Measurements from ENCODE around the gene EIF4E2. TPM values are rescaled to one million over a fixed set of nuclear protein-coding genes. Genes with fewer than 3 reads are reported as not detected.

Gene EIF4E2
- total RNA-seq, 3 donors from 2014 or later (not counting 1 experiment from before 2014, with no cell fraction given): 62.2 to 67.6 (median 63.5) TPM

DNA sequence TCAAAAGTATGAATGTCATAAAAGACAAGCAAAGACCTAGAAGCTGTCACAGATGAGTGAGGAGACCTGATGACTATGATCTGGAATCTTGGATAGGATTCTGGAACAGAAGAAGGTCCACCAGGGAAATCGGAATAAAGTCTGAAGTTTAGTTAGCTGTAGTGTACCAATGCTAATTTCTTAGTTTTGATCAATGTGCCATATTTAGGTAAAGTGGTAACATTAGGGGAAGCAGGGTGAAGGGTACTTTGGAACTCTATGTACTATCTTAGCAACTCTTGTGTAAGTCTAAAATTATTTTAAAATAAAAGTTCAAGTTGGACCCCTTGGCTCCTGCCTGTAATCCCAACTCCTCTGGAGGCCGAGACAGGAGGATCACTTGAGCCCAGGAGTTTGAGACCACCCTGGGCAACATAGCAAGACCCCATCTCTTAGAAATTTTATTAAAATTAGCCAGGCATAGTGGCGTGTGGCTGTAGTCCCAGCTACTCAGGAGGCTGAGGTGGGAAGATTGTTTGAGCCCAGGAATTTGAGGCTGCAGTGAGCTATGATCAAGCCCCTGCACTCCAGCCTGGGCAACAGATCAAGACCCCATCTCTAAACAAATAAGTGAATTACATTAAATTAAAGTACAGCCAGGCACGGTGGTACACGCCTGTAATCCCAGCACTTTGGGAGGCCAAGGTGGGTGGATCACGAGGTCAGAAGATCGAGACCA lies 47.0 kb downstream of the EIF4E2 start:
- ATAC-seq: no peak

GRCh38 chr2:232598293-232598692 lies 47.8 kb downstream of the EIF4E2 start:
- DNase-seq (no peak), ATAC-seq (no peak)
- Histone ChIP-seq H3K36me3 (ENCODE audit: control insufficient read depth, insufficient read depth, low read length) (no peaks in the 10 kb centered on the region), H3K9me3 (ENCODE audit: control insufficient read depth, insufficient read depth, low read length) (no peaks in the 10 kb centered on the region), H3K4me1 (ENCODE audit: control insufficient read depth, insufficient read depth, low read length) (no peaks in the 10 kb centered on the region), H3K4me3 (ENCODE audit: low read length) (no peak overlapping the region), H3K27me3 (ENCODE audit: control insufficient read depth, insufficient read depth, low read length) (no peaks in the 10 kb centered on the region), H3K27ac (ENCODE audit: low read length) (no peak overlapping the region)
- Mint-ChIP-seq H3K9me3 (no peaks in the 10 kb centered on the region), H3K4me1 (no peaks in the 10 kb centered on the region), H3K4me3 (no peak overlapping the region), H3K27ac (no peak overlapping the region), H3K27me3 (ENCODE audit: low read depth in 2 of 2) (peaks cover 0 to under 1% of the 10 kb centered on the region in 2 donors), H3K36me3 (no peaks in the 10 kb centered on the region)
- TF ChIP-seq, protein P1, sequence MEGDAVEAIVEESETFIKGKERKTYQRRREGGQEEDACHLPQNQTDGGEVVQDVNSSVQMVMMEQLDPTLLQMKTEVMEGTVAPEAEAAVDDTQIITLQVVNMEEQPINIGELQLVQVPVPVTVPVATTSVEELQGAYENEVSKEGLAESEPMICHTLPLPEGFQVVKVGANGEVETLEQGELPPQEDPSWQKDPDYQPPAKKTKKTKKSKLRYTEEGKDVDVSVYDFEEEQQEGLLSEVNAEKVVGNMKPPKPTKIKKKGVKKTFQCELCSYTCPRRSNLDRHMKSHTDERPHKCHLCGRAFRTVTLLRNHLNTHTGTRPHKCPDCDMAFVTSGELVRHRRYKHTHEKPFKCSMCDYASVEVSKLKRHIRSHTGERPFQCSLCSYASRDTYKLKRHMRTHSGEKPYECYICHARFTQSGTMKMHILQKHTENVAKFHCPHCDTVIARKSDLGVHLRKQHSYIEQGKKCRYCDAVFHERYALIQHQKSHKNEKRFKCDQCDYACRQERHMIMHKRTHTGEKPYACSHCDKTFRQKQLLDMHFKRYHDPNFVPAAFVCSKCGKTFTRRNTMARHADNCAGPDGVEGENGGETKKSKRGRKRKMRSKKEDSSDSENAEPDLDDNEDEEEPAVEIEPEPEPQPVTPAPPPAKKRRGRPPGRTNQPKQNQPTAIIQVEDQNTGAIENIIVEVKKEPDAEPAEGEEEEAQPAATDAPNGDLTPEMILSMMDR (IDR thresholded peaks at IDR 0.05): no peak
- WGBS (ENCODE audit: insufficient coverage): 94% methylated on average over 4 of the region's 4 CpGs
- intact Hi-C loops (cut with micrococcal nuclease): no loop called here

More for the DNA sequence above, 47.0 kb downstream of the EIF4E2 start:
- H3K36me3 Mint-ChIP-seq: no peaks in the 10 kb centered on the region
- Histone ChIP-seq H3K27ac (ENCODE audit: low read length) (no peak overlapping the region), H3K4me3 (ENCODE audit: low read length) (no peak overlapping the region), H3K4me1 (ENCODE audit: control insufficient read depth, insufficient read depth, low read length) (no peaks in the 10 kb centered on the region), H3K27me3 (ENCODE audit: control insufficient read depth, insufficient read depth, low read length) (no peaks in the 10 kb centered on the region), H3K36me3 (ENCODE audit: control insufficient read depth, insufficient read depth, low read length) (no peaks in the 10 kb centered on the region), H3K9me3 (ENCODE audit: control insufficient read depth, insufficient read depth, low read length) (no peaks in the 10 kb centered on the region)
- no peak for DNase-seq
- intact Hi-C loops (cut with micrococcal nuclease): no loop called here
- TF ChIP-seq, protein P1 (IDR thresholded peaks at IDR 0.05): no peak
- no peaks in the 10 kb centered on the region for H3K4me1 Mint-ChIP-seq
- no peak overlapping the region for H3K4me3 Mint-ChIP-seq
- H3K27ac Mint-ChIP-seq: no peak overlapping the region
- no peaks in the 10 kb centered on the region for H3K9me3 Mint-ChIP-seq
- WGBS (ENCODE audit: insufficient coverage): 96% methylated on average over 6 of the region's 7 CpGs
- no peaks in the 10 kb centered on the region for H3K27me3 Mint-ChIP-seq (ENCODE audit: low read depth in 2 of 2)

GRCh38 chr2:232600053-232600773 lies 49.7 kb downstream of the EIF4E2 start:
- no peak overlapping the region for H3K27ac ChIP-seq (ENCODE audit: low read length)
- H3K9me3 ChIP-seq (ENCODE audit: control insufficient read depth, insufficient read depth, low read length): no peaks in the 10 kb centered on the region
- TF ChIP-seq, protein P1 (IDR thresholded peaks at IDR 0.05): no peak
- no peak for ATAC-seq
- no peak overlapping the region for H3K4me3 Mint-ChIP-seq
- H3K4me3 ChIP-seq (ENCODE audit: low read length): no peak overlapping the region
- H3K27ac Mint-ChIP-seq: no peak overlapping the region
- no peaks in the 10 kb centered on the region for H3K4me1 Mint-ChIP-seq
- no peak for DNase-seq
- no peaks in the 10 kb centered on the region for H3K36me3 Mint-ChIP-seq
- H3K9me3 Mint-ChIP-seq: no peaks in the 10 kb centered on the region
- H3K27me3 Mint-ChIP-seq (ENCODE audit: low read depth in 2 of 2): peaks cover 6 to 14% of the 10 kb centered on the region in 2 donors
- no peaks in the 10 kb centered on the region for H3K36me3 ChIP-seq (ENCODE audit: control insufficient read depth, insufficient read depth, low read length)
- H3K27me3 ChIP-seq (ENCODE audit: control insufficient read depth, insufficient read depth, low read length): no peaks in the 10 kb centered on the region
- no peaks in the 10 kb centered on the region for H3K4me1 ChIP-seq (ENCODE audit: control insufficient read depth, insufficient read depth, low read length)
- intact Hi-C loops (cut with micrococcal nuclease): loop anchor here (10.0 kb wide), 1 partner anchor 425 kb away; no protein-coding TSS in a partner anchor
- WGBS (ENCODE audit: insufficient coverage): 91% methylated on average over 17 of the region's 17 CpGs
